ENCODE results near the gene FLYWCH2.

GRCh38 chr16:2911638-2912329, 28.8 kb downstream of the FLYWCH2 start, which contains the start of gene FLYWCH1:
- TF ChIP-seq CTCF (IDR thresholded peaks at IDR 0.05; ENCODE audit: insufficient read depth, low read length, poor library complexity, severe bottlenecking) (no peak), EZH2phosphoT487 (conservative IDR thresholded peaks at IDR 0.05; ENCODE audit: low read length) (no peak)
